ENCODE data around the gene SOCS1.
"Not testable (repeated sequence)": the region's sequence is repeated elsewhere in the genome, so short reads cannot be mapped to it uniquely, and the experiment has no call there.

The SOCS1 gene

DNA sequence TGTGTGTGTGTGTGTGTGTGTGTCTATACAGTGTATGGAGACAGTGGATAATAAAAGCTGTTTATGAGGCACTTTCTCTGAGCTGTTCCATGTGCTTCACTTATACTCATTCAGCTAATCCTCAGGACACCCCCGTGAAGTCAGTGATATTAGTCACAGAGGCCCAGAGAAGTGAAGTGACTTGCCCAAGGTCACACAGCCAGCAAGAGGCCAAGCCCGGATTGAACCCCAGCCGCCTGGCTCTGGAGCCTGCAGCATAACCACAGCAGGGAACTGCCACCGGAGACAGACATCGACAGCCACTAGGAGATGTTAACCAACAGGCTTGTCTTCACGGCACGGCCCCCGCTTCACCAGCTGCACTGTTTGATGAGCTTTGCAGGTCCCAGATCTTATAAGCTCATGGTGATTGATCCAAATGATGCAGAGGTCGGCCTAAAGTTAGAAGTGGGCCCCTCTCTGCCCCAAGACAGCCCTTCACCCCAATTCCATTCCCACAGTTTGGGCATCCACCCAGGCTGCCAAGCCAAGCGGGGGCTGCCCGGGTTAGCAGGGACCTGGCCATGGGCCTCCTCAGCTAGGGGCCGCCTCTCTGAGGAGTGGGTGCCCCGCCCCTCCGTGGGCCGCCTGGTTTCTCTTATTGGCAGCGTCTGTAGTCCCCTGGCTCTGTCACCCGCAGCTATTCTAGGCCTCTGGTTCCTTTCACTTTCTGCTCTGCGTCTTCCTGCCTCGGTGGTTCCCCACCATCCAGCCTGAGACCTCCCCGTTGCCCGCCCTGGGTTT lies 30.9 kb downstream of the SOCS1 start:
- DNase-seq (ENCODE audit: low read depth): peak; percentile 75

DNA sequence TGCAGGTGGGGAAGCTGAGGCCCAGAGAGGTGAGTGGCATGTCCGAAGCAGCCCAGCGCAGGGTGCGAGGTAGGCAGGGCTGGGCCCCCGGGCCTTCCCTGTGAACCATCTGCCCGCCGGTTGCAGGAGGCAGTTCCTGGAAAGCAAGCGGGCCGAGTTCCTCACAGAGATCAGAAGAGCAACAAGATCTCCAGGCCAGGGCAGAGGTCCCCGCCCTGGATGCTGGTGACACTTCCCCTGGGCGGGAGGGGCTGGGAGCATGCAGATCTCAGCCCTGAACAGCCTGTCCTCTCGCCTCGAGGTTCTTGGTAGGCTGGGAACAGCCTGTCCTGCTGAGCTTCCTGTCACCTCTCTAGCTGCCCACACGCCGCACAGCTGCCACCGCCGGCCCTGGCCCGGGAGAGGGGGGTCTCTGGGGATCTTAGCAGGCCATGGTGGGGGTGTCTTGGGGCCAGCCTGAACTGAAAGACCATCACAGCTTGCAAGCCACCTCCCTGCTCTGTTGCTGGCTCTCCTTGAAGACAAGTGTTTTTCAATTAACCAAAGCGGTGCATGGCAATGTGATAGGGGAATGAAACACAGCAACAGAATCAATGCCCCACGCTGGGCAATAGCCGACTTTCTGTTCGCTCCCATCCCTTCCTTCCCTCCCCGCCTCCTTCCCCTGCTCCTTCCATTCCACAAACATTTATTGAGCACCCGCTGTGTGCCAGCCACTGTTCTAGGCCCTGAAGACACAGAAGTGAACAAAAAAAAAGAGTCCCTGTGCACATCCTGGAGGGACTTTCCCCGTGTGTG lies 31.7 kb downstream of the SOCS1 start:
- DNase-seq (ENCODE audit: low read depth): peak; percentile 29

DNA sequence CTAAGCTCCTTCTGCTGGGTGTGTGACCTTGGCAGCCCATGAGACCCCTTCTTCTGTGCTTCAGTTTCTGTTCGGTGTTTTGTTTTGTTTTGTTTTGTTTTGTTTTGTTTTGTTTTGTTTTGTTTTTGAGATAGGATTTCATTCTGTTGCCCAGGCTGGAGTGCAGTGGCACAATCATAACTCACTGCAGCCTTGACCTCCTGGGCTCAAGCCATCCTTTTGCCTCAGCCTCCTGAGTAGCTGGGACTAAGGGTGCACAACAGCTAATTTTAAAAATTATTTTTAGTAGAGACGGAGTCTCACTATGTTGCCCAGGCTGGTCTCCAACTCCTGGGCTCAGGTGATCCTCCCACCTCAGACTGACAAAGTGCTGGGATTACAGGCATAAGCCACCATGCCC lies 35.5 kb downstream of the SOCS1 start:
- not testable (repeated sequence) for DNase-seq (ENCODE audit: low read depth)

DNA sequence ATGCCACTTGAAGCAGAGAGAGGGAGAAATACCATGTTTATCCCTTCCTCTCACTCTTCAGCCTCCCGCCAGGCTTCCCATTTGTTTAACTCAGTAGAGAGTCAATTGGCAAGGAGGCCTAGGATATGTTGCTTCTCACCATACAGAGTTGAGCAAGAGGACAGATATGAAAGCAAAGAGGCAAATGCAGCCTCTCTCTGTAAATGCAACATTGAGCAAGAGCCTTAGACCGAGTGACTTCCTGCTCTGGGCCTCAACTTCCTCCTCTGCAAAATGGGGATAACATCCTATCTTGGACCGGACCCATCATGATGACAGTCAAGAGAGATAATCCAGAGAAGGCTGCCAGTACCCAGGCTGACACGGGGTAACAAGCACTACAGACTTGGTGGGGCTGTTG lies 36.8 kb downstream of the SOCS1 start:
- no peak for DNase-seq (ENCODE audit: low read depth)

DNA sequence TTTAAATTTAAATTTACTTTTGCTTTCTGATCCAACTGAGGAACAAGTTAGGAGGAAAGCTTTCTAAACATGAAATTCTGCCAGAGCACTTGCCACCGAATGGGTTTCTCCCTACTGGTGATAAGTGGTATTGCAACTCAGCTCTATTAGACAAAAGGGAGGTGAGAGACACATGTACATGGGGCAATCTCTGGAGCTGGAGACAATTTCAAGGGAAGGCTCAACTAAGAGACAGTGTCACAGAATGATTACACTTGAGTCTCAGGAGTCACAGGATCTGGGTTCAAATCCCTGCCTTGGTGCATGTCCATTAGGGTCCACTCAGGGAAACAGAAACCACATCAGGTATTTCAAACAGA lies 37.4 kb downstream of the SOCS1 start:
- no peak for DNase-seq (ENCODE audit: low read depth)

DNA sequence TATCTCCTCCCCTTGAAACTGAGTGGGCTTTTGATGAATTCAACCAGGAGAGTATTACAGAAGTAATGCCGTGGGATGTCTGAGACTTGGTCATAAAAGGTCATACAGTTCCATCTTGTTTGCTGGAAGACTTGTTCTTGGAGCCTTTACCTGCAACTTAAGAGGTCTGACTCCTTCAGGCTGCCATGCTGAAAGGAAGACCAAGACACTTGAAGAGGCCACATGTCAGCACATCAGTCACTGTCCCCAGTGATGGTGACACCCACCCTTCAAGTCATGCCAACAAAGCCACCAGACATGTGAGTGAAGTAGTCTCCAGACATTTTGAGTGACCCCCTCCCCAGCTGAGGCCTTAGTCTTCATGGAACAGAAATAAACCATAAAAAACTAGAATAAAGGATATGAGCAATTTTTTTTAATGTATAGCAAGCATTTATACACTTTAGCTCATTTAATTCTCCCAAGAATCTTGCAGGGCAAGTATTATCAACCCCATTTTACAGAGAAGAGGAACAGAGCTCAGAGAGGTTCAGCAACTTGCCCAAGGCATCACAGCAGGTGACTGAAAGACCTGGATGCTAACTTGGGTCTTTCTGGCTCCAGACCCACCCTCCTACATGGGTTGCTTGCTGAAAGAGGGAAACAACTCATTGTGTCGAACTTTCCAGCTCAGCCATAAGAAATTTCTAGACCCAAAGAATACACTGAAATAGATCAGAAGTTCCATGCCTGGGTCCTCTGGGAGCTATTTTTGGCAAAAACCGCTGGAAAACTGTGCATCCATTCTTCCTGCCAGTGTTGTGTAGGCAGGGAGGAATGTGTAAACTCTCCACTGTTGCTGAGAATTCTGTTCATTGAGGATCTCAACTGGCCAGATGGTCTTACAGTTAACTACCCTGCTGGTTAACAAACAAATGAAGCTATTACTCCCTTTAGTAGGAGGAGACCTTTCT lies 38.1 kb downstream of the SOCS1 start:
- no peak for DNase-seq (ENCODE audit: low read depth)

DNA sequence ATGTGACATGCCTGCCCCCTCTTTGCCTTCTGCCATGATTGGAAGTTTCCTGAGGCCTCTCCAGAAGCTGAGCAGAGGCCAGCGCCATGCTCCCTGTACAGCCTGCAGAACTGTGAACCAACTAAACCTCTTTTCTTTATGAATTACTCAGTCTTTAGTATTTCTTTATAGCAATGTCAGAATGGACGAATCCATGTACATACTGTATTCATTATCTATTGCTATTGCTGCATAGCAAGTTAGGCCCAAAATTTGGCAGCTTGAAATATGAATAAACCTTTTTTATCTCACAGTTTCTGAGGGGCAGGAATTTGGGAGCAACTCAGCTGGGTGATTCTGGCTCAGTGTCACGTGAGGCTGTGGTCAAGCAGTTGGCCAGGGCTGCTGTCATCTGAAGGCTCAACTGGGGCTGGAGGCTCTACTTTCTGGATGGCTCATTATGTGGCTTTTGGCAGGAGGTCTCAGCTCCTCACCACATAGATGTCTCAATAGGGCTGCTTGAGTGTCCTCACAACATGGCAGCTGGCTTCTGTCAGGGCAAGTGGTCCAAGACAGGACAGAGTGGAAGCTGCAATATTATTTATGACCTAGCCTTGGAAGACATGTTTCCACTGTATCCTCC lies 40.0 kb downstream of the SOCS1 start:
- DNase-seq (ENCODE audit: low read depth): no peak

DNA sequence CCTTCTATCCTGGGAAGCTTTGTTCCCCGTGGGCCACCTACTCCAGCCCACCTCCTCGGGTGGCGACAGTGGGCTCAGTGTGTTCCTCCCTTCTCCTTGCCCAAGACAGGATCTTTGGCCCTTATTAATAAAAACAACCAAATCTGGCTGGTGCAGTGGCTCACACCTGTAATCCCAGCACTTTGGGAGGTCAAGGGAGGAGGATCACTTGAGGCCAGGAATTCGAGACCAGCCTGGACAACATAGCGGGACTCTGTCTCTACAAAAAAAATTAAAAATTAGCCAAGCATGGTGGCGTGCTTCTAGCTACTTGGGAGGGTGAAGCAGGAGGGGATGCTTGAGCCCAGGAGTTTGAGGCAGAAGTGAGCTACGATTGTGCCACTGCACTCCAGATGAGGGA lies 42.2 kb downstream of the SOCS1 start:
- DNase-seq (ENCODE audit: low read depth): no peak

DNA sequence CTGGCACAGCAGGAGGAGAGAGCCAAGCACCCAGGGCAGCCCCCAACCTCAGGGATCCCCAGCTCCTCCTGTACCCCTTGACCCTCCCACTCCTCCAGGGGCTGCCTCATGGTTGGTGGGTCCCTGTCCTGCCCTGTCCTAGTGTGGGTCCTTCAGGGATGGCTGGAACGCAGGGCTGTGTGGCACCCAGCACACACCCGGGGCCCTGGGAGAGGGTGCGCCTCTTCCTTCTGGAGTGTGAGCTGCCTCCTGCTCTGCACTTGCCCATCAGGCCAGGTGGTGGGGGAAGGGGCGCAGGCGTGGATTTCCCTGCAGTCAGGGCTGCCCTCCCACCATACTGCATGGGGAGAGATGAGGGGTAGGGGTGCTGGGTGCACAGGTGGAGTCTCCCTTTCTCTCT lies 42.6 kb downstream of the SOCS1 start:
- no peak for DNase-seq (ENCODE audit: low read depth)

DNA sequence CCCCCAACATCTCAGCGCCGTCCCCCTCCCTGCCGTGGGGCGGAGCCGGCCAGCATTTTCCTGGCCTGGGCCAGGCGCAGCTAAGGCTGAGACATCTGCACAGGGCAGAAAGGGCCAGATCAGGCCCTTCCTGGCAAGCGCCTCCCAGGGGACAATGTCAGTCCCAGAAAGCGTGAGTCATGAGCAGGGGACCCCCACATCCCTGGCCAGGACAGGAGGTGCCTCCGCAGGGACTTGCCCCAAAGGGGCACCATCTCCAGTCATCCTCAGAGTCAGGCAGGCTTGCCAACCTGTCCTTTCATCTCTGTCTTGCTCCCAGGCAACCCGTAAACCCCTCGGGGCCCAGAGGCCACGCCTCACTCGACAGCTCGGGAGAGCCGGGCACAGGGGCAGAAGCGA lies 43.2 kb downstream of the SOCS1 start:
- no peak for DNase-seq (ENCODE audit: low read depth)

DNA sequence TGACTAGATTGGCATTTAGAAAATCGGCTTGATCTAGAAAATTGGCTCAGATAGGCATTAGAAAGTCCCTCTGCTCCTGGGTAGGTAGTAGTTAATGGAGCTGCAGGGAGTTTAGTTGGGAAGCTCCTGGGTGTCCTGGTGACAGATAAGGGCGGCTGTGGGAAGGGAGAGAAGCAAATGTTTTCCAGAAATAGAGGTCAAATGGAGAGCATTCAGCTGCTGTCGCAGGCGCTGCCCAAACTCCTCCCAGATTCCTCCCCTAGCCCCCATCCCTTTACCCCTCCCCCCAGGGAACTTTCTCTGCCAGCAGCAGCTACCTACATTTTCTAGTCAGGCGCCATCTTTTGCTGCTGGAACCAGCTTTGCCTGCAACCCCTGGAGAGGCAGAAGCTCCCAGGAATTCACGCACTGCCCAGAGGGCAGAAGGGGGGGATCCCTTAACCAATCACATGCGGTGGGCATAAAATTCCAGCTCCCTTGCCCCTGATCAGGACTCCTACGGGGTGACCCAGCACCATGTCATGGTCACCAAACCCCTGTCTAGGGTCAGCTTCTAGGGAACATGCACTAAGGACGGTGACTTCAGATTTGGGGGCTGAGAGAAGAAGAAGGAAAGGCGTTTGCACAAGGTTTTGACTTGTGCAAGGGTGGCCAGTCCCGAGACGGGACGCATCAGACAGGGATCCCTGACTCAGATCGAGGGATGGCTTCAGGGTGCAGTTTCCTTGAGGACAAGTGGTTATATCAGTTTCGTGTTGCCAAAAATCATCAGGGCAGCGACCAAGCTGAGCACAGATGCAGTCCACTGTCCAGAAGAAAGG lies 43.8 kb downstream of the SOCS1 start:
- no peak for DNase-seq (ENCODE audit: low read depth)

DNA sequence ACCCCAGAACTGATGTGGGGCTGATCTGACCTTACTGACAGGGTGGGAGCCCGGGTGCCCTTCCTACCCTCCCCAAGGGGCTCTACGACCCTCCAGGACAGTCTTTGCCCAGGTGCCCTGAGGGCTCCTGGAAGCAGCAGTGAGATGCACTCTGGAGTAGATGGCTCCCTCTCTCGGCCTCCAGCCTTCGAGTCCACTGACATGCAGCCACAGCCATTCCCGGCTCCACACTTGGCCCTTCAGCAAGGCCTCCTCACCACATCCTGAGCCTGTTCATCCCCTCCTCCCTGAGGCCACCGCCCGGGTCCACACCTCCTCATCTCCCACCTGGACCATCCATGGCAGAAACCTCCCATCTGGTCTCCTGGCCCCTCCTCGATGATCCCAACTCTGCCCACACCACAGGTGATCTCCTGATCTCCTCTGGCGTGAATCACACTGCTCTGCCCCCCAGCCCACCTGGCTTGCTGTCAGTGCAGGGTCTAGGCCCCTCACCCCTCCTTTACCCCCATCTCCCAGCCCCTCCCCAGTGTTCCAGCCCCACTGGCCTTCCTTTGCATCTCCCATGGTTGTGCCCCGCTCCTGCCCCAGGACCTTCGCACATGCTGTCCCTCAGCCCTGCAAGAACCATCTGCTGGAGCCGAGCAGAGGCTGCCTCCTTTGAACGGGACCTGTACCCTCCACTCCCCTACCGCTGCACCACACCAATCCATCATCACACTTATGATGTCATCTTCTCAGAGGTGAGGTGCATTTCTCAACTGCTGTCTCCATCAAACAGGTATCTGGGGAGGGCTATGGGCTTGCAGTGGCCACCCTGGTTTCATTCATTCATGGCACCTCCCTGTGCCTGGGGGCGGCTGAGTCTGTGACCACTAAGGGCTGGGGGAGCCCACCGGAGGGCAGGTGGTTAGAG lies 44.7 kb downstream of the SOCS1 start:
- no peak for DNase-seq (ENCODE audit: low read depth)

DNA sequence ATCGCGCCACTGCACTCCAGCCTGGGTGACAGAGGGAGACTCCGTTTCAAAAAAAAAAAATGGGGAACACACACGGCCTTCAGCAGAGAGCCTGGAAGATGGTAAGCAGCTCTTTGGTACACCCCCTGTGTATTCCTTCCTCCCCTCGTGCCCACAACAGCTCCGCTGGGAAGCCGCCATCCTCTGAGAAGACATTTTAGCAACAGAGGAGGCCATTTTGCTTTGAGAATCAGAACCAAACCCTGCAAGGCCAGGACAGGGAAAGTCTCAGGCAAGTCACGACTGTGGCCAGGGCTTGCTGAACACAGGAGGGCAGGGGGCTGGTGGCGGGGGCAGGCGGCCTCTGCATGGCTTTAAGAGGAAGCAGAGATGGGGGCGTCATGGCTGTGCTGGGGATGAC lies 45.7 kb downstream of the SOCS1 start:
- no peak for DNase-seq (ENCODE audit: low read depth)

DNA sequence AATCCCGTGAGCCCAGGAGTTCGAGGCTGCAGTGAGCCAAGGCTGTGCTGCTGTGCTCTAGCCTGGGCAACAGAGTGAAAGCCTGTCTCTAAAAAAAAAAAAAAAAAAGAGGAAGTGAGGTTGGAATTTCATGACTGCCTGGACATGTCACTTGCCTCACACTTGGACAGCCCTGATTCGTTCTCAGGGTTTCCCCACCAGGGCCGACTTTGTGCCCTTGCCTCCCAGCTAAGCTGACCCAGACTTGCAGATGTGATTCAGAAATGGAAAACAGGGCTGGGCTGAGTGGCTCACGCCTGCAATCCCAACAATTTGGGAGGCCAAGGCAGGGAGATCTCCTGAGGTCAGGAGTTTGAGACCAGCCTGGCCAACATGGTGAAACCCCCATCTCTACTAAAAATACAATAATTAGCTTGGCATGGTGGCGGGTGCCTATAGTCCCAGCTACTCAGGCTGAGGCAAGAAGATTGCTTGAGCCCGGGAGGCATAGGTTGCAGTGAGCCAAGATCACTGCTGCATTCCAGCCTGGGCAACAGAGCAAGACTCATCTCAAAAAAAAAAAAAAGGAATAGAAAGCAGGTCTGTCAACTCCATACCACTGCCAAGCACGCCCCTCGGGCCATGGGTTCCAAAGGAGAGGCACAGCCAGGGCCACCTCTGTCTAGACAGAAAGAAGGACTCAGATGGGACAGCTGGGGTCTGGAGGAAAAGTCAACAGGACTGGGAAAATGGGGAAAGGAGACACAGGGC lies 46.9 kb downstream of the SOCS1 start:
- DNase-seq (ENCODE audit: low read depth): no peak

DNA sequence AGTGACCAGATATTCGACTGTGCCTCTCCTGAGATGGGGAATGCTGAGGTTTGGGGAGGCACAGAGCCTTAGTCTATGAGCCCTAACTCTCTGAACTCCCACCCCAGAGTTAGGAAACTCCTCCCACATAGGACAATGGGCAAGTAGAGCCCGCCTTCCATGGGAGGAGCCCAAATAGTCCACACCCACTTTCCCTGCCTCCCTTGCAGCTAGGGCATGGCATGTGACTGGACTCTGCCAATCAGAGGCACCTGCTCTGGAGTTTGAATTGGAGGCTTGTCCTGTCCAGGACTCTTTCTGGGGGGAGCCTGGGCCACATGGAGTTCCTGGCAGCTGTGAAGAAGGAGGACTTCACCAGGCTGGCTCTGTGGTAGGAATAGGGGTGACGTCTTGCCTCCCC lies 48.4 kb downstream of the SOCS1 start:
- DNase-seq (ENCODE audit: low read depth): no peak

DNA sequence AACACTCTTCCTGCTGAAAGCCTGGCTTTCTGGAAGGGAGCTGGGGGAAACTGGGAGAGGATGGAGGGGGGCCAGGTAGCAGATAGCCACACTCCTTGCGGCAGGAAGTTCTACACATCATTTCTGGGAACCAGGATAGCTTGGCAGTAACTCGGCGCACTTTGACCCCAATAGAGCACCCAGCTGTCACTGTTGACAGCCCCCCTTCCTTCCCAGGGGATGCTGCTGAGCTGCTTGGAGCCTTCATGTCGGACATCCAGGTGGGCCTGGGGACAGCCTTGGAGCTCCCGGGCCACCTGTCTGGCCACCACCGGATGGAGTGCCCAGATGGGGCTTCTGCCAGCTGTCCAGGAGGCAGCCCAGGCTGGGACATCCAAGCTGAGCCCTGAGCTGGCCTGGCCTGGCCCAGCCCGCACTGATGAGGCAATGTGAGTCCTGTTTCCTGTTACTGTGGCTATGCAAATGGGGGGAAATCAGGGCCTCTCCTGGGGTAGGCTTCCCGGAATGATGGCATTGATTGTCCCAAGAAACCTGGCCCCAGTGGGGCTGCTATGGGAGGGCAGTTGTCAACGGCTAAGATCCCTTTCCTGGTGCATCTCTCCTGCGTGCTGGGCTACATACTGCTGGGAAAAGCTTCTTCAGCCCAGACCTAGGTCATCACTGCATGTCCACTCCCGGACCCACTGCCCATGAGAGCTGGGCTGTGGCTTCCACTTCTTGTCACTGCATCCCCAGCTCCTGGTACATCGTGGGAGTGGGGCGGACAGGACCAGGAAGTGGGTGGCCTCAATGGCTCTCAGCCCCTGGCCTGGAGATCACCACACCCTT lies 50.0 kb downstream of the SOCS1 start:
- DNase-seq (ENCODE audit: low read depth): no peak

DNA sequence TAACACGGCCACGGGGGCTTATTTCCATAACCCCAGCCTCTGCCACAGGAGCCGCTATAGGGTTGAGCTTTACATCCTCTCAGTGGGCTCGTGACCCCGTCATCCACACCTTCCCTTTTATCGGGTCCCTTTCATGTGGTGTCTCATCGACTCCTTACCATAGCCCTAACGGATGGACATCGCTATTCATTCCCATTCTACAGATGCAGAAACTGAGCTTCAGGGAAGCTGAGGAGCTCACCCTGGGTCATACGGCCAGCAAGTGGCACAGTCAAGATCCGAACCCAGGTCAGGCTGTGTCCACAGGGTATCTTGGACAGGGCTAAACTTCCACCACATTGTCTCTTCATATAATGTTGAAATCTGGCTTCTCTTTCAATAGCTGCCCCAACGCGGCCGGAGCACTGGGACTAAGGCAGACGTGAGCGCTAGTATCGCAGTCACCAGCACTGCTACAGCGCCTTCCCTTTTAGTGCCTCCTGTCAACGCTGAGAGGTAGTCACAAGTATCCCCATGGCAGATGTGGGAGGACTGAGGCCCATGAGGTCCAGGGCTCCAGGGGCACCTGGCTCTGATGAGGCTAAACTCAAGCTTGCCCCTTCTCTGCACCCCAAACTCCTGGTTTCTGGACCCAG lies 50.8 kb downstream of the SOCS1 start:
- DNase-seq (ENCODE audit: low read depth): no peak

DNA sequence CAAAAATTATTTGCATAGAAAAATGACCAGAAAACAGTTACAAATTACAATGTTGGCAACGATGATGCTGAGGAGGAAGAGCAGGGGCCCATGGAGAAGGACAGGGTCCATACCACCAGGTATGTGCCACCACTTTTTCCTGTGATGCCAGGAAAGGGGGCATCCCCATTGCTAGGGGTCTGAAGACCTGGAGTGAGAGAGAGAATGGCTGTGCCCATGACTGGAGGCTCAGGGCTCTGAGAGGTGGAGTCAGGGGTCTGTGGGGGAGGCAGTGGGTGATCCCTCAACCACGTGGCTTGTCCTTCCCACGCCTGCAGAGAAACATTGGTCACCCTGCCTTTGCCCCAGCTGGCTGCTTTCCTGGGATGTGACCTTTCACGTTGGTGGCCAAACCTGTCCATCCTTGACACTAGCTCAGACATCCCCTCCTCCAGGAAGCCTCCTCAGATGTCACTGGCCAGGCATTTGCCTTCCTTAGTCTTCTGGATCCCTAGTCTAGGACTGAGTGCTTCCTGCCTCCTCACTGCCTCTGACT lies 51.4 kb downstream of the SOCS1 start:
- DNase-seq (ENCODE audit: low read depth): no peak
